B cell (primary cell): ENCODE data around the gene VASN.

Experiments used
- CTCF ChIP-seq: fragments of 200-600 bp; IDR thresholded peaks from one replicate; pipeline ENCODE4 v1.8.0; 2022; ENCODE audit warnings: antibody characterized with exemption, mild to moderate bottlenecking
- EZH2 ChIP-seq: IDR thresholded peaks from 2 replicates; pipeline ENCODE4 v1.6.1; 2012; ENCODE audit warnings: borderline replicate concordance, low read depth, mild to moderate bottlenecking, moderate library complexity, low read length; ENCODE audit not compliant: insufficient read depth, poor library complexity, severe bottlenecking

GRCh38 chr16:4399001-4399730 lies 27.5 kb downstream of the VASN start:
- TF ChIP-seq CTCF, result no peak
- TF ChIP-seq EZH2, result no peak
